ENCODE results near the gene NSD1.

GRCh38 chr5:177132136-177133095 lies 1.2 kb upstream of the NSD1 start:
- no peak for TF ChIP-seq CTCF (IDR thresholded peaks at IDR 0.05)
- TF ChIP-seq POLR2A (IDR thresholded peaks at IDR 0.05): no peak

All from testis (tissue), 2 donors.